DMS 273 treated with DMSO at 0.1 percent for 48 hours (cell line): Measurements from ENCODE around the gene AKT2.
A peak's percentile ranks its signal among the peaks of the same experiment; 100 is the strongest.

Experiments used
- DNase-seq: peaks from one replicate; lab custom pipeline; 2025; lab: John Stamatoyannopoulos, UW

AKT2 gene

GRCh38 chr19:40273469-40274360 is 11.4 kb downstream of the AKT2 start:
- DNase-seq: peak; percentile 18

DNA sequence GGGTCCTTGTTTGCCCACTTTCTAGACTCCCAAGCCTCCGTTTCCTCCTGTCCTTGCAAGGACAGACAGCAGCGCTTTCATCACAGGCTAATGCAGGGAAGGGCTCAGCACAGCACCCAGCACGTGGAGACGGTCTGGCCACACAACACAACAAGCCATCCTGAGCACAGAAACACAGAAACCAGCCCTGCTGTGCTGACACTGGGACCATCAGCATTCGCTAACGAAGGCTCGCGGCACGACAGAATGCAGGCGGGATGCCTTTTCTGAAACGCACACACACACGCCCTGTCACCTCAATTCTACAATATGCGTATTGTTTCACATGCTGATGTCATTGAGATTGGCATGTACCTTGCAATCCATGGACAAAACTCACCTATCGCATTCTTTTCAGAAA is 12.9 kb downstream of the AKT2 start:
- no peak for DNase-seq

DNA sequence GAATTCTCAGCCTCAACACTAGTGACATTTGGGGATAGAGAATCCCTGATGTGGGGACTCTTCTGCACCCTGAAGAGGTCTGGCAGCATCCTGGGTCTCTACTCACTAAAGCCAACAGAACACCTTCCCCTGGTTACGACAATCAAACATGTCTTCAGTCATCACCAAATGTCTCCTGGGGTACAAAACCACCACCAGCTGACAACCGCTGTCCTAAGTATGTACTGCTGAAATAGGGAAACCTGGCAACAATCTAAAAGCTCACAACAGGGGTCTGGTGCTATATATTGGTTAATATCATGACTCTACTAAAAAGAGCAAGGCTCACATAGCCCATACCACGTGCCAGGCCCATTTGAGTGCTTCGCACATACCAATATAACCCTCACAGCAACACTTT is 13.4 kb downstream of the AKT2 start:
- no peak for DNase-seq

- DNase-seq: peak; percentile 69
Observed at GRCh38 chr19:40270362-40271089, 14.6 kb downstream of the AKT2 start.

GRCh38 chr19:40269216-40269940 is 15.8 kb downstream of the AKT2 start:
- no peak for DNase-seq

GRCh38 chr19:40267601-40267997 is 17.5 kb downstream of the AKT2 start:
- no peak for DNase-seq

- no peak for DNase-seq
Observed at GRCh38 chr19:40266912-40267600, 18.1 kb downstream of the AKT2 start.

GRCh38 chr19:40266119-40266518 is 19.0 kb downstream of the AKT2 start:
- peak; percentile 69 for DNase-seq

DNA sequence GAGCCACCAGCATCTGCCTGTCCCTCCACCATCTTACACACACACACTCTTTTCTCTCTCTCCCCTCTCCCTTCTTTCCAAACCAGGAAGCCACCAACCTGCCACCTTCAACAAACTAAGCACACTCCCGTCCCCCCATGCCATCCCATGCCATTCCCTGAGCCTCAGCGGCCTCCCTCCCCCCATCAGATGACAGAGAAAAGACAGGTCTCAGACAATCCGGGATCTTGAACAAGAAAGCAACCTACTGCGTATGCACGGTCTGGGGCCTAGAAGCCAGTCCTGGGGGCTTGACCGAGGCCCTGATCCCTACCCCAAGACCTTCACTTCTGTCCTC is 19.4 kb downstream of the AKT2 start:
- DNase-seq: peak; percentile 30

GRCh38 chr19:40265055-40265762 is 19.9 kb downstream of the AKT2 start:
- DNase-seq: no peak

- no peak for DNase-seq
Observed at GRCh38 chr19:40264314-40265054, 20.7 kb downstream of the AKT2 start.

DNA sequence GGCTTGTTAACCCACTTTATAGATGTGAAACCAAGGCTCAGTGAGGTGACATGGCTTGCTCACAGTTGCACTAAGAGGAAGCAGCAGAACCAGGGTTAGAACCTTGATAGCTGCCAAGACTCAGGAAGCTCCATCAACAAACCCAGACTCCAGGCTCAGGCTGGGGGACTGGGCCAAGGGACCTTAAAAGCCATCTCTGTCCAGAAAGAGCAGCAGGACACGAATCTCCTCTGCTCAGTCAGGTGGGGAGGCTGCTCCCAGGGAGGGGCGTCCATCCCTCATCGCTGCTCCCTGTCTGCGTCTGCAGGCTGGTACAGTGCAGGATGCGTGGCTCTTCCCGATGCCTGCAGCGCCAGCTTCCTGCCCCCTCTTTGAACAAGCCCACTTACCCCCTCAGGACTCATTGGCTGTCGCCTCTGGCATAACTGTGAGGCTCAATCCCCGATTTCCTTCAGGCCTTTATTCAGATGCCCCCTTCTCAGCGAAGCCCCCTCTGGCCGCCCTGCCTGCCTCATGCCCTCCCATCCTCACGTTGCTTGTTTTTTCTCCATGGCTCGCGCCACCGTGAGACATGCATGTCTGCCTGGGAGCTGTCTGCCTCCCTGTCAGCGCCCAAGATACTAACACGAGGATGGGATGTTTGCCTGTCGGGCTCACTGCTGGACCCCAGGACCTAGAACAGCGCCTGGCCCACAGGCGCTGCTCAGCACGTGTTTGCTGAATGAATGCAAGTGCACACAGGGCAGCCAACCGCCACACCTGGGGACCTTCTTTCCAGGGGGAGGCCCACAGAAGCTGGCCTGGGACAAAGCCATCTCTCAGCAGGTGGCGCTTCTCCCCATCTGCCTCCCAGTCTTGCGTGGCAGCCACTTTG is 21.5 kb downstream of the AKT2 start:
- DNase-seq: no peak

- DNase-seq: peak; percentile 49
Observed at GRCh38 chr19:40262422-40262821, 22.7 kb downstream of the AKT2 start.

DNA sequence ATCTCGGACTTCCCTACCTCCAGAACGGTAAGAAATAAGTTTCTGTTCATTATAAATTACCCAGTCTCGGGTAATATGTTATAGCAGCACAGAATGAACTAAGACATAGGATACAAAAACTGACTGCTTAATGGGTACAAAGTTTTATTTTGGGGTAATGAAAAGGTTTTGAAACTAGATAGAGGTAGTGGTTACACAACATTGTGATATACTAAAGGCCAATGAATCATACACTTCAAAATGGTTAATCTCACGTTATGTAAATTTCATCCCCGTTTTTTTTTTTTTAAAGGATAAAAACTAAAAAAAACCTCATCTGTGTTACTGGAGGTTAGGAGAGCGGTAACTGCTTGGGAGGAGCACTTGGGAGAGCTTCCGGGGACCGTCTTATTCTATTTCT is 23.5 kb downstream of the AKT2 start:
- no peak for DNase-seq

DNA sequence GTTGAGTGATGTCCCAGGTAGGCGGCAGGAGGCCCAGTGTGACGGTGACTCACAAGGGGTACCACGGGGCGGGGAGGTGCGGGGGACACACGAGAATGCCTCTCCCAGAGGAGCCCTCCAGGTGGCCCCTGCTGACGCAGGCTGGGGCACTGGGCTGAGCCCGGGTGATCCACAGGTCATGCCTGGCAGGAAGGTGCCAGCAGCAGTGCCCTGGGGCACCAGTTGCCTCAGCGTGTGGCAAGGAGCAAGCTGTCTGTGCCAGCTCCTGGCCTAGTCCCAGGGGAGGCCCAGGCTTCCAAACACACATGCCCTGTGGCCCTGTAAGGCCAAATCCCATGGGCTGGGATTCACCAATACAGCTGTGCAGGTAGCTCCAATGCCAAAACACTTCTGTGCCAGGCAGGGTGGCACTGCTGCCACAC is 28.0 kb downstream of the AKT2 start:
- DNase-seq: no peak

- no peak for DNase-seq
Observed at GRCh38 chr19:40256512-40256911, 28.6 kb downstream of the AKT2 start.

DNA sequence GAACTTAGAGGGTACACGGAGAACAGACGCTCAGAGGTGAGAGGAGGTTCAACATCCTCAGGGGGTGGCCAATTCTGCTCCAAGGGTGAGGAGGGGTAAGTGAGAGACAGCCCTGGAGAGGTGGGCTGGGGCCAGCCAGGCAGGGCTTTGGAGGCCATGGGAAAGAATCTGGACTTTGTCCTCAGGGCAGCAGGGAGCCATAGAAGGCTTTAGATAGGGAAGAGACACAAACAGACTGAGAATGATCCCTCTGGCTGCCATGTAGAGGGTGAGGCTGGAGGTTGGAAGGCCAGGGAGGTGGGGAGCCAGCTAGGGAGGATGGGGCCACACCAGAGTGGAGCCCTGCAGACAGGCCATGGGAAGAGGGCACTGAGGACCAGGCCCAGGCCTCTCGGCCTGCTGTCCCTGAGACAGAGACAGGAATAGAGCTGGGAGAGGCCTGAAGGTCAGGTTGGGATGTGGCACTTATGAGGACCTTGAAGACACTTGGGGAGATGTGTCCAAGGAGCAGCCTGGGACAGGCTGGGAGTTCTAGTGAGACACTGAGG is 29.5 kb downstream of the AKT2 start:
- DNase-seq: no peak

GRCh38 chr19:40254714-40255418 is 30.3 kb downstream of the AKT2 start:
- no peak for DNase-seq

DNA sequence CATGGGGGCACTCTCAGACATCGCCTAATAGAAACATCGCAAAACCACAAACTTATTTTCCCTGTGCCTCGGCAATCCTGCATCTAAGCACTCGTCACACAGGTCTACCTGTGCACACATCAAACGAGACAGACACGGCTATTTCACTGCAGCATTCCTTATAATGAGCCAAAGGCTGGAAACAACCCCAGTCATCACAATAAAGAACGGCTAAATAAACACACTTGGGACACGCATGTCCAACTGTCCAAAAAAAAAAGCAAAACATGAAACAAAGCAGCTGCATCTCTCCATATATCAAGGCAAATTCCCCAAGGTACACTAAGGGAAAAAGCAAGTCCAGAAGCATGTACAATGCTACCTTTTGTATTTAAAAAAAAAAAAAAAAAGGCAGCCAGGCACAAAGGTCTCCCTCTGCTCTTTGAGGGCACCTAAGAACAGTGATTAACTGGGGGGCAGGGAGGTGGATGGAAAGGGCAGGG is 31.5 kb downstream of the AKT2 start:
- DNase-seq: no peak
